CD4-positive, alpha-beta T cell treated with Interleukin-4 for 1 hour (primary cell): ENCODE results near the gene F2RL2.

Source experiments
- DNase-seq, 2 donors: peaks; one replicate each; pipeline ENCODE4 v3.0.0-alpha.2; 2020 to 2022

The F2RL2 gene

DNA sequence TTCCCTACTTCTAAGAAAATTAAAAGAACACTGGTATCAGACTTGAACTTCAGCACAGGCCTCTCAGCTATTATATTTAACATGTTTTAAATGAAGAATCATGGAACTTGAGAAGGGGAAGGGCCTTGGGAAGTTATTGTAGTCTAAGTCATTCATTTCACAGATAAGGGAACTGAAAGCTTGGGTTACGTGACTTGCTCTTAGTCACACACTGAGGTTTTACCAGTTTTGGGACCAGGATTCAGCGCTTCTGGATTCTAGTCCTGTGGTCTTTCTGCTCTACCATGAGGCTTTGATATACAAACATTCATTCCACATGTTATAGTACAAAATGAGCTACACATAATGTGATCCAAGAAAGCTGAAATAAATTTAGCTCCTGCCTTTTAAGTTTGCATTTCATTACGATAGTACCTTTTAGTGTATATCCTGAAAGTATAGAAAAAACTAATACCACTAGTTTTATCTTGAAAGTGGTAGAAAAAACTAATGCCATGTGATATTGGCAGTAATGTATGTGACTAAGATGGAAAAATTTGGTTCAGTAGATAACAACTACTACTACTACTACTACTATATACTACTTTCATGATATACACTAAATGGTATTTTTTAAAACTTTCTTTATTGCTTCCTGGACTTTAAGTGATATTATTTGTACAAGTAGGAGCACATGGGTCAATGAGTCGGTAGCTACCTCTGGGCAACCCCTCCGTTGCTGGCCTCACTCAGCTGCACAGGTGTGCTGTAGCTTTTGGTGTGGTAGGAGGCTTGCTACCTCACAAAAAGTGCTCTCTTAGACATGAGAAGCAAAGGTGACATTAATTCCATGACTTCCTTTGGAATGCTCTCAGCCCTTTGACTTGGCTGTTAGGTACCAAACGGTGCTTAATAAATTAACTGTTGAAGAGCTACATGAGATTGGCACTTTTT lies 40.7 kb downstream of the F2RL2 start:
- DNase-seq, result peak; percentile 15 to 18

DNA sequence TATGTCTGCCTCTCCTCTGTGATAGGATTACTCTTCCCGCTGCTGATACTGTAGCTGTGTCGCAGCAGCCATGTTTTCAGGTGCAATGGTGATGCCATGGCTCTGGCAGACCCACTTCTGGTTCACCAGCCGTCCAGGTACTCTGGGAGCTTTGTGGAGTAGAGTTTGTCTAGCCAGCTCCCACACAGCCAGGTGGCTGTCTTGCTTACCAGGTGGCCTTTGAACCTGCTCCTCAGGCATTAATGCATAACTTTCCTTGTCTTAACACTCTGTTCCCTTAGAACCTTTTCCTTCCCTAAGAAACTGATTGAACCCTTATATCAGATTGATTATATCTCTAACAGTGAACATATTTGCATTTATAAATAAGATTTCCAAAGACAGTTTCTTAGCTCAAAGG lies 42.2 kb downstream of the F2RL2 start:
- DNase-seq, result no peak

DNA sequence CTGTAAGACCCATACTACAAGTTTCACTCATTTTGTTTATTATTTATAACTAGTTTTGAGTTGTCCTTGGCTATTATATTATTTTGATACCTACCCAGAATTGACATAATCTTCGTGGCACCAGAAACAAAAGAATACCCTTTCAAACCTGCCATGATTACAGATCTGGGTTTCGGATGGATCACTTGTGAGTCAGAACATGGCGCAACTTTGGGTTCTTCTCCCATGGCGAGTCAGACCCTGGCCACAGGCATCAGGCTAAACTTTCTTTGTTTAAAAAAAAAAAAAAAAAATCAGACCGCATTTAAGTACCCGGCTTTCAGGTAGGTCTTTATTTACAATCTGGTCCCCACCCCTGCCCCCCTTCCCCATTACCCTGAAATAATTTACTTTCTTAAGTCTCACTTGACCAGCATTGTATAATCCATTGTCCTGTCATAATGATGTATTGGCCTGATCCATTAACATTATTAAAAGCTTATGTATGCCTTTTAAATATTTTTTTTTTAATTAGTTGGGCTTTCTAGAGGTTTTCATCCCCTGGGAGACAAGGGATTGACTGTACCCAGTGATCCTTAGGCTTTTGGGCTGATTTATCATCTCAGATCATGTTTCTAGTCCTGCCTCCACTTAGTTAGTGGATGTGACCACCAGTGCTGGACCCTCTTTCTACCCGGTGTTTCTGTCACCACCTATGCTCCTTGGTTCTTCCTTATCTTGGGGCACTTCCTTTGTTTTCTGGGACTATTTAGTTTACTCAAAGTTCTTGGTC lies 43.9 kb downstream of the F2RL2 start:
- DNase-seq, result no peak

DNA sequence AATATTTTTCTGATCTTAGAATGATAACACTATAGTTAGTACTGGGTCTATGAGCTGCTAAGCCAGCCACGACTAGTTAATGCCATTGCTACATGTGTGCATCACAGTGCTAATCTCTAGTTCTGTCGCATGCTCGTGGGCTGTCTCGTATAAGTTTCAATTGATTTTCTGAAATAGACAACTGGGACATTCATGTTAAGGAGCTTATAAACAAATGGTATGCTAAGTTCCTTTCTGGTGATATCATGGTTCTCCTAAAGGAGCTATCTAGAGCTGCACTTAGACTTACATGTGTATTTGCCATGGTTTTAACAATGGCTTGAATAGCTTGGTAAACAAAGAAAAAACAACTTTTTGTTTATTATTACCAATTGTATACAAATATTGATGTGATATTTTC lies 46.2 kb downstream of the F2RL2 start:
- DNase-seq, result no peak

GRCh38 chr5:76576450-76576849 lies 46.8 kb downstream of the F2RL2 start:
- no peak for DNase-seq

GRCh38 chr5:76571559-76571958 lies 51.6 kb downstream of the F2RL2 start:
- DNase-seq, result no peak

GRCh38 chr5:76570153-76570552 lies 53.0 kb downstream of the F2RL2 start:
- DNase-seq, result no peak
